Cortex of kidney (tissue), 1 donor: ENCODE measurements around the gene IGFL2.
"Not testable (repeated sequence)": the region's sequence is repeated elsewhere in the genome, so short reads cannot be mapped to it uniquely, and the experiment has no call there.

Experiments used
- DNase-seq: peaks from one replicate; lab custom pipeline; 2025; lab: John Stamatoyannopoulos, UW

IGFL2 gene

DNA sequence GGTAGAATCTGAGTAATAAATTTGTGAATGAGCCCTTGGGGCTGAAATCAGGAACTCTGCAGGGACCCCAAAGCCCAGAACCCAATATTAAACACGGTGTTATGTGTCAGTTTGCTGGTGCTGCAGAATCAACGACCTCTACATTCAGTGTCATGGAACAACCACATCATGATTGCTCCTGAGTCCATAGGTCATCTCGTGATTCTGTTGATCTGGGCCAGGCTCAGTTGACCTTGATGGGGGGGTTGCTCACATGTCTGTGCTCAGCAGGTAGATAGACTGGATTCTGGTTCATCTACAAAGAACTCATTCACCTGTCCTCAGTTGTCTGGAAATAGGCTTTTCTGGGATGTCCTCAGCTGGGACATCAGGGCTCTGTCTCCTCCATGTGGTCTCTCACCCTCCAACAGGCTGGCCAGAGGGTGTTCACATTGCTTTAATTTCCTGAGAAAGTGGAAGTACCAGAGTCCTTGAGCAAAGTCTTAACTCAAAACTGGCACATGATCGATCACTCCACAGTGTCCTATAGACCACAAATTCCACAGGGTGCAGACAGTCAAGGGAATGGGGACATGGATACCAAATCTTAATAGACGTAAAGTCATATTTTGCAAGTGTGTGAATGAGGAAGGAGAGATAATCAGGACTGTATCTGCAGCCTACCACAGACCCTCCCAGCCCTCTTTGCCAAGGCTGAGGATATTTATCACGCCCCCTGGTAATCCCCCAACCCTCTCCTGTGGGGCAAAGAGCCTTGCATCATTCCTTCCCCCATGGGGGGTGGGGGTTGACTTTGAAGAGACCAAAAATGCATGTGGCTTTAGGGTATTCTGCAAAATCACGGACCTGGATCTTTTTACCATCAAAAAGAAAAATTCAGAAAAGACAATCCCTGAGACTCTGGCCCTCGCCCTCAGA is 42.2 kb downstream of the IGFL2 start:
- DNase-seq = no peak

DNA sequence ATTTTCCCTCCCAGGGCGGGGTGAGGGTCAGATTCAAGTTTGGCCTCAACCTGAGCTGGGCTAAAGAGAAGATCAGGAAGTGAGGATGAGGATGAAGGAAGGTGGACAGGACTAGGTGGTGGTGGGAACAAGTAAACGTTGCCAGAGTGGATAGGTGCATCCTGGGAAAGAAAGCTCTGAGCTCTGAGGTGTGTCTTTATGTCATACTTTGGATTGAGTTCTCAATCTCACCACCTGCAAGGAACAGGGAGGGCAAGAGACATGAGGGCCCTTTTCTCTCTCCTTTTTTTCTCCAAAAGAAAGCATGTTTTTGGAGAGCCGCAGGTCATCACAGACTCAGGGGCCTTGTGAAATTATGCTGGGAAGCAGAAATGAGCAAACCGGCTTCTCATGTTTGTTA is 43.3 kb downstream of the IGFL2 start:
- no peak for DNase-seq

- DNase-seq = no peak
Observed at GRCh38 chr19:46191972-46192371, 43.9 kb downstream of the IGFL2 start.

DNA sequence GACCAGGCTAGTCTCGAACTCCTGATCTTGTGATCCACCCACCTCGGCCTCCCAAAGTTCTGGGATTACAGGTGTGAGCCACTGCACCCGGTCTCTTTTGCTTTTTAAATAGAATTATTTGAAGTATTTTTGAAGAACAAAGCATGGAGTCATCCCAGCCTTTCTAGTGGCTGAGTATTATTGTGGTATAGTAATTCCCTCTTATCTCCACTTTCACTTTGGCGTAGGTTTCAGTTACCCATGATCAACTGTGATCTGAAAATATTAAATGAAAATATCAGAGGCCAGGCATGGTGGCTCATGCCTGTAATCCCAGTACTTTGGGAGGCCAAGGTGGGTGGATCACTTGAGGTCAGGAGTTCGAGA is 44.6 kb downstream of the IGFL2 start:
- DNase-seq = not testable (repeated sequence)

GRCh38 chr19:46192992-46193650 is 45.1 kb downstream of the IGFL2 start:
- no peak for DNase-seq

GRCh38 chr19:46193678-46194077 is 45.6 kb downstream of the IGFL2 start:
- no peak for DNase-seq

DNA sequence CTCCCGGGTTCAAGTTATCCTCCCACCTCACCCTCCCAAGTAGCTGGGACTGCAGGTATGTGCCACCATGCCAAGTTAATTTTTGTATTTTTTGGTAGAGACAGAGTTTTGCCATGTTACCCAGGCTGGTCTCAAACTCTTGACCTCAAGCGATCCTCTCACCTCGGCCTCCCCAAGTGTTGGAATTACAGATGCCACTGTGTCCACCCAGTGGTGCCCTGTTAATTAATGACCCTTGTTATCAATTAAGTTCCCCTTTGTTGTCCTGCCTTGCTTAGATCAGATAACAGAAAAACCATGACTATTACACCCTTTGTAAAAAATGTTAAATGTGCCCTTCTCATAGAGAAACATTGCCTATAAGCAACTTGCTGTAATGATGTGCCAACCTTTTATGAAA is 47.1 kb downstream of the IGFL2 start:
- DNase-seq = no peak

- not testable (repeated sequence) for DNase-seq
Observed at GRCh38 chr19:46195919-46196318, 47.9 kb downstream of the IGFL2 start.

DNA sequence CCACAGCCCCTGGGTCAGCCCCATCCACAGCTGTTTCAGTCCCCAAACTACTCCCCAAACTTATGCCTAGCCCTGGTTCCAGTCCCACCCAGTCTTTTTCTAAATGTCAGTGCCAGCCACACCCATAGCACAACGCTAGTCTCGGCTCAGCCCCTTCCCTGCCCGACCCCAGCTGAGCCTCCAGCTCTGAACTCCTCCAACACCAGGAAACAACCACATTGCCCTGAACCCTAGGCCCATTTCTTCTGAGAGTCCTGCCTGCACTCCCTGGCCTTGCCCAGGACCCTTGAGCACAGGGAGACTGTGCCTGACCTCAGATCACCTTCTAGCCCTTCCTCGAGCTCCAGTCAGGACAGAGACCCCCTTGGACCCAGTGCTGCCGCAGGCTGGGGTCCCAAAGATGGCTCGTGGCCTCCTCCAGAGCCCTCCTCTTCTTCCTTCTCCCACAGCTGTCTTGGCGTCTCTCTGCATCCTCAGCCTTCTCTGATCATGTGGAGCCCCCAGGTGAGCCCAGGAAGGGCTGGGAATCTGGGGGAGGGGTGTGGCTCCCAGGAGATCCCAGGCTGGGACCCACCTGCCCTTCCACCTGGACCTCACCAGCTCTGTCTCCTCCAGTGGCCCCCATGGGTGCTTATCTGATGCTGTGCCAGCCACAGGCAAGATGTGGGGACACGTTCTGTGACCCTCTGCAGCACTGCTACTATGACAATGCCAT is 48.5 kb downstream of the IGFL2 start:
- DNase-seq = no peak

DNA sequence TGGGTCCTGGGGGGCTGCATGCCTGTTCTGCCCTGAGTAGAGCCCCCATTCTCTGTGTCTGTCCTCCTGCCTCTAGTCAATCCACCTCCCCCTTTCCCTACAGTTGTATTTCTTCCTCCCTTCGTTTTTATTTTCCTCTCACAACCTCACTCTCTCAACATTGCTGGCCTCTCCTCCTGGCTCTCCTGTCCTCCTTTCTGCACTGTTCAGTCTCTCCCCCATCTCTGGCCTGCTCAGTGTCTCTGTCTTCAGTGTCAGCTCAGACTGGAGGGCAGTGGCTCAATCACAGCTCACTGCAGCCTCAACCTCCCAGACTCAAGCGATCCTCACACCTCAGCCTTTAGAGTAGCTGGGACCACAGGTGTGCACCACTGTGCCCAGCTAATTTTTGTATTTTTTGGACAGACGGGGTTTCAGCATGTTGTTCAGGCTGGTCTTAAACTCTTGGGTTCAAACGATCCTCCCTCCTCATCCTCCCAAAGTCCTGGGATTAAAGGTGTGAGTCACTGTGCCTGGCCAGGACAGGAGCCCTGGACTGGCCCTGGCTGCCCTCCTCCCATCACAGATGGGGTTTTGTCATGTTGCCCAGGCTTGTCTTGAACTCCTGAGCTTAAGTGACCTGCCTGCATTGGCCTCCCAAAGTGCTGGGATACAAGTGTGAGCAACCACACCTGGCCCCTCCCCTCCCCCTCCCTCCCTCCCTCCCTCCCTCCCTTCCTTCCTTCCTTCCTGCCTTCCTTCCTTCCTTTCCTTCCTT is 49.5 kb downstream of the IGFL2 start:
- DNase-seq = no peak

GRCh38 chr19:46198756-46199155 is 50.7 kb downstream of the IGFL2 start:
- no peak for DNase-seq

DNA sequence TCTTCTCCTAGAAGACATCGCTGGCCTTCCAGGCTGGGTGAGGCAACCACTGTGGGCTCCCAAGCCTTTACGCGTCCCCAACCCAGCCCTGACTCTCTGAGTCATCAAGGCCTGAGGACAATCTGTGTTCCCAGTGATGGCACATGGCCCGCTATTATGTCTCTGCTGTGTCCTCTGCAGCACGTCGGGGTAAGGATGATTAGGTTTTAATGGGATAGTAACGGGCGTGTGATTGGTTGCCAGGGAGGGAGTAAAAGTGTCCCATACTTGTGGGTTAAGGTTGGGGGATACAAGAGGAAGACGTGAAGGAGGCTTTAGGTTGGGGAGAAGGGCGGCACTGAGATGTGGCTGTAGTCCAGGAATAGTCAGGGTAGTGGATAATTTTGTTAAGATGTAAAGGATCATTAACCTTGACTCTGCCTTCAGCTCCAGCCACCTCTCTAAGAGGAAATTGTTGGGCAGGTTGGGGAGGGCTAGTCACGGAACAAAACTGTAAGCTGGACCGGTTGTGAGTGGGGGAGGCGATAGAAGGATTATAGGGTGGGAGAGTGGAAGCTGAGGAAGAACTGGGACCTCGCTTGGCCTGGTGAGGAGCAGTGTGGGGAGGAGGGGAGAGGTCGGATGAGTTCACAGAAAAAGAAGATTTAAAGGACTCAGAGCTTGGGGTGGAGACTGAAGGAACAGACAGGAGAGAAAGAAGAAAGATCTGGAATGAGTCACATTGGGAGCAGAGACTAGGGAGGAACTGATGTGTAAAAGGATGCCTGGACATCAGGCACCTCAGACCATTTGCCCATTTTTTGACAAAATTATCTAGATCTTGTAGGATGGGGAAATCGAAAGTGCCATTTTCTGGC is 53.6 kb downstream of the IGFL2 start:
- DNase-seq = no peak

GRCh38 chr19:46202426-46202825 is 54.4 kb downstream of the IGFL2 start:
- DNase-seq = no peak

DNA sequence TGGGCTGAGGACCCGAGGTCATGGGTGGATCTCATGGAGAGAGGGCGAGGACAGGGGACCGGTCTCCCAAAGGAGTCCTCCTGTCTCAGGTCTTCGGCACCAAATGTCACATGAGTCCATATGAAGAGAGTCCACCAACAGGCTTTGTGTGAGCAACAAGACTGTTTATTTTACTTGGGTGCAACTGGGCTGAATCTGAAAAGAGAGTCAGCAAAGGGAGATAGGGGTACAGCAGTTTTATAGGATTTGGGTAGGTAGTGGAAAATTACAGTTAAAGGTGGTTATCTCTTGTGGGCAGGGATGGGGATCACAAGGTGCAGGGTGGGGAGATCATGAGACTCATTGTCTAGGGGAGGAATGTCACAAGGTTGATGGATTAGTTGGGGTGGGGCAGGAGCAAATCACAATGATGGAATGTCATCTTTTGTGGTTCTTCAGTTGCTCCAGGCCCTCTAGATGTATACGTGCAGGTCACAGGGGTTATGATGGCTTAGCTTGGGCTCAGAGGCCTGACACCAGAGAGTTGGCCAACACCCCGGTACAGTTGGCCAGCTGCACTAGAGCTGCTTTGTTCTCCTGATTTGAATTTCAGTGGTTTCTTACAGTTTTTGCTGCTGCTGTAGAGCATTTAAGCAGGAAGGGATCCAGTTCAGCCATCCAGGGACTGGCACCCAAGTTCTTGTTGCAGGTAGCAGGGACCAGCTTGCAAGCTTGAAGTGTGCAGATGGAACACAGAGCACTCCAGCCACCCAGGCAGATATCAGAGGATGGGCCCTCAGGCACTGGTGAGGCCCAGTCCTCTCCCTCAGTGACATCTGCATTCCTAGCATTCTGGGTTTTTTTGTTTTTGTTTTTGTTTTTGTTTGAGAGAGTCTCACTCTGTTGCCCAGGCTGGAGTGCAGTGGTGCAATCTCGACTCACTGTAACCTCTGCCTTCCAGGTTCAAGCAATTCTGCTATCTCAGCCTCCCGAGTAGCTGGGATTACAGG is 55.1 kb downstream of the IGFL2 start:
- DNase-seq = no peak

GRCh38 chr19:46204008-46204407 is 56.0 kb downstream of the IGFL2 start:
- no peak for DNase-seq

- DNase-seq = no peak
Observed at GRCh38 chr19:46205183-46205984, 57.3 kb downstream of the IGFL2 start.

- DNase-seq = no peak
Observed at GRCh38 chr19:46206176-46206575, 58.1 kb downstream of the IGFL2 start.

- no peak for DNase-seq
Observed at GRCh38 chr19:46206682-46207081, 58.6 kb downstream of the IGFL2 start.

- DNase-seq = not testable (repeated sequence)
Observed at GRCh38 chr19:46207858-46208257, 59.8 kb downstream of the IGFL2 start.
